Neural cell (in vitro differentiated cells): ENCODE data around the gene EDRF1.

Experiments
- CTCF ChIP-seq: fragments of 450-650 bp; IDR thresholded peaks from 2 replicates; pipeline ENCODE4 v1.5.1; 2014; ENCODE audit warnings: antibody characterized with exemption, mild to moderate bottlenecking, moderate library complexity; ENCODE audit not compliant: poor library complexity, severe bottlenecking
- EP300 ChIP-seq: fragments of 450-650 bp; conservative IDR thresholded peaks from 2 replicates; pipeline ENCODE4 v1.6.1; 2014; ENCODE audit warnings: antibody characterized with exemption, mild to moderate bottlenecking, moderate library complexity; ENCODE audit not compliant: poor library complexity, severe bottlenecking
- EZH2 ChIP-seq: fragments of 200-600, 300-800 bp; shearing (Covaris generic), sonication (generic); IDR thresholded peaks from 2 replicates; pipeline ENCODE4 v1.6.1; 2014; ENCODE audit warnings: antibody characterized with exemption, low read length, borderline replicate concordance, mild to moderate bottlenecking; ENCODE audit not compliant: insufficient read depth, poor library complexity, severe bottlenecking
- POLR2AphosphoS5 ChIP-seq: IDR thresholded peaks from 2 replicates; pipeline ENCODE4 v1.6.1; 2012

DNA sequence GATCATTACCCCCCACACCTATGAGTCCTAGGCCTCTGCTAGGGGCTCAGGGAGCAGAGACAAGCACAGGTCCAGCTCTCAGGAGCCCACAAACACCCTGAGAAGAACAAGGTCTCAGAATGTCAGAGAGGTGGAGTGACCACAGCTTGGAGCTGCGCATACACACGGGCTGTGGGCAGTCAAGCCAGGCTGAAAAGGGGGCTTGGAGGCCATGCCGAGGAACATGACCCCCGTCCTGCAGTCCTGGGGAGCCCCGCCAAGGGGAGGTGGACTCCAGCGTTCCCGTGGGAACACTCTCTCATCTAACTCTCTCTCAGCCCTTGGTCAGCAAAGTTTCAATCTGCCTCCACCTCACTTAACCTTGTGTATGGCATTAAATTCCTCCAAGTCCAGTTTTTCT is 63.9 kb downstream of the EDRF1 start:
- TF ChIP-seq CTCF = no peak
- no peak for TF ChIP-seq EZH2
- no peak for TF ChIP-seq EP300
- TF ChIP-seq POLR2AphosphoS5 = no peak
